Measurements from ENCODE around the gene BOC.

DNA sequence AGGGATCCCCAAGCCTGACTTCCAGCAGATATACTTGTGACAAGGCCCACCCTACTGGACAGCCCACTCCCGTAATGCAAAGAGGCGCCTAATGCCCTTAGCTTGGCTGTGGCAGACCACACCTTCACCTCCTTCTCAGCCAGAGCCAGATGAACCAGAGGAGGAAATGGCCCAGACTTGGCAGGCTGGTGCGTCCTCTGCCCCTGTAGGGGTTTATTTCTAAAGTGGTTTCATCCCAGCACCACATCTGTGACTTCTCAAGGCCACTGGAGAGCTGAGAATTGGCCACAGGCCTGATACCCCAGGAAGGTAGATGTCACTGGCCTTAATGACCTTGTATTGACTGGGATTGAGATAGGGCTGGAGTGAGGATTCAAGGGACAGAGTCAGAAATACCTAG, 29.5 kb downstream of the BOC start:
- TF ChIP-seq, protein P1, sequence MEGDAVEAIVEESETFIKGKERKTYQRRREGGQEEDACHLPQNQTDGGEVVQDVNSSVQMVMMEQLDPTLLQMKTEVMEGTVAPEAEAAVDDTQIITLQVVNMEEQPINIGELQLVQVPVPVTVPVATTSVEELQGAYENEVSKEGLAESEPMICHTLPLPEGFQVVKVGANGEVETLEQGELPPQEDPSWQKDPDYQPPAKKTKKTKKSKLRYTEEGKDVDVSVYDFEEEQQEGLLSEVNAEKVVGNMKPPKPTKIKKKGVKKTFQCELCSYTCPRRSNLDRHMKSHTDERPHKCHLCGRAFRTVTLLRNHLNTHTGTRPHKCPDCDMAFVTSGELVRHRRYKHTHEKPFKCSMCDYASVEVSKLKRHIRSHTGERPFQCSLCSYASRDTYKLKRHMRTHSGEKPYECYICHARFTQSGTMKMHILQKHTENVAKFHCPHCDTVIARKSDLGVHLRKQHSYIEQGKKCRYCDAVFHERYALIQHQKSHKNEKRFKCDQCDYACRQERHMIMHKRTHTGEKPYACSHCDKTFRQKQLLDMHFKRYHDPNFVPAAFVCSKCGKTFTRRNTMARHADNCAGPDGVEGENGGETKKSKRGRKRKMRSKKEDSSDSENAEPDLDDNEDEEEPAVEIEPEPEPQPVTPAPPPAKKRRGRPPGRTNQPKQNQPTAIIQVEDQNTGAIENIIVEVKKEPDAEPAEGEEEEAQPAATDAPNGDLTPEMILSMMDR (IDR thresholded peaks at IDR 0.05; ENCODE audit: insufficient read depth, low read length) = no peak
- TF ChIP-seq POLR2AphosphoS5 (IDR thresholded peaks at IDR 0.05; ENCODE audit: low read depth) = no peak
- no peak for TF ChIP-seq GABPA (IDR thresholded peaks at IDR 0.05; ENCODE audit: low read depth)
- TF ChIP-seq, protein P2, sequence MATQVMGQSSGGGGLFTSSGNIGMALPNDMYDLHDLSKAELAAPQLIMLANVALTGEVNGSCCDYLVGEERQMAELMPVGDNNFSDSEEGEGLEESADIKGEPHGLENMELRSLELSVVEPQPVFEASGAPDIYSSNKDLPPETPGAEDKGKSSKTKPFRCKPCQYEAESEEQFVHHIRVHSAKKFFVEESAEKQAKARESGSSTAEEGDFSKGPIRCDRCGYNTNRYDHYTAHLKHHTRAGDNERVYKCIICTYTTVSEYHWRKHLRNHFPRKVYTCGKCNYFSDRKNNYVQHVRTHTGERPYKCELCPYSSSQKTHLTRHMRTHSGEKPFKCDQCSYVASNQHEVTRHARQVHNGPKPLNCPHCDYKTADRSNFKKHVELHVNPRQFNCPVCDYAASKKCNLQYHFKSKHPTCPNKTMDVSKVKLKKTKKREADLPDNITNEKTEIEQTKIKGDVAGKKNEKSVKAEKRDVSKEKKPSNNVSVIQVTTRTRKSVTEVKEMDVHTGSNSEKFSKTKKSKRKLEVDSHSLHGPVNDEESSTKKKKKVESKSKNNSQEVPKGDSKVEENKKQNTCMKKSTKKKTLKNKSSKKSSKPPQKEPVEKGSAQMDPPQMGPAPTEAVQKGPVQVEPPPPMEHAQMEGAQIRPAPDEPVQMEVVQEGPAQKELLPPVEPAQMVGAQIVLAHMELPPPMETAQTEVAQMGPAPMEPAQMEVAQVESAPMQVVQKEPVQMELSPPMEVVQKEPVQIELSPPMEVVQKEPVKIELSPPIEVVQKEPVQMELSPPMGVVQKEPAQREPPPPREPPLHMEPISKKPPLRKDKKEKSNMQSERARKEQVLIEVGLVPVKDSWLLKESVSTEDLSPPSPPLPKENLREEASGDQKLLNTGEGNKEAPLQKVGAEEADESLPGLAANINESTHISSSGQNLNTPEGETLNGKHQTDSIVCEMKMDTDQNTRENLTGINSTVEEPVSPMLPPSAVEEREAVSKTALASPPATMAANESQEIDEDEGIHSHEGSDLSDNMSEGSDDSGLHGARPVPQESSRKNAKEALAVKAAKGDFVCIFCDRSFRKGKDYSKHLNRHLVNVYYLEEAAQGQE (IDR thresholded peaks at IDR 0.05; ENCODE audit: insufficient replicate concordance, low read depth) = no peak

Measured in HL-60 (cell line).